Pulmonary artery endothelial cell (primary cell): Measurements from ENCODE around the gene CAST. TPM values are rescaled to one million over a fixed set of nuclear protein-coding genes. Genes with fewer than 3 reads are reported as not detected.
A peak's percentile ranks its signal among the peaks of the same experiment; 100 is the strongest.
"Not testable (repeated sequence)": the region's sequence is repeated elsewhere in the genome, so short reads cannot be mapped to it uniquely, and the experiment has no call there.

Source experiments
- DNase-seq: peaks from one replicate; pipeline ENCODE4 v3.0.0-alpha.2; 2011; ENCODE audit warnings: low read depth, low spot score
- total RNA-seq: library from RNA; depleted of rRNA; stranded (reverse); fragments of >200 nt; gene quantifications from 2 replicates; pipeline ENCODE4 v1.2.3, GENCODE V29; 2014

Gene CAST
- total RNA-seq, 1 donor from 2014 or later, result 112 TPM

DNA sequence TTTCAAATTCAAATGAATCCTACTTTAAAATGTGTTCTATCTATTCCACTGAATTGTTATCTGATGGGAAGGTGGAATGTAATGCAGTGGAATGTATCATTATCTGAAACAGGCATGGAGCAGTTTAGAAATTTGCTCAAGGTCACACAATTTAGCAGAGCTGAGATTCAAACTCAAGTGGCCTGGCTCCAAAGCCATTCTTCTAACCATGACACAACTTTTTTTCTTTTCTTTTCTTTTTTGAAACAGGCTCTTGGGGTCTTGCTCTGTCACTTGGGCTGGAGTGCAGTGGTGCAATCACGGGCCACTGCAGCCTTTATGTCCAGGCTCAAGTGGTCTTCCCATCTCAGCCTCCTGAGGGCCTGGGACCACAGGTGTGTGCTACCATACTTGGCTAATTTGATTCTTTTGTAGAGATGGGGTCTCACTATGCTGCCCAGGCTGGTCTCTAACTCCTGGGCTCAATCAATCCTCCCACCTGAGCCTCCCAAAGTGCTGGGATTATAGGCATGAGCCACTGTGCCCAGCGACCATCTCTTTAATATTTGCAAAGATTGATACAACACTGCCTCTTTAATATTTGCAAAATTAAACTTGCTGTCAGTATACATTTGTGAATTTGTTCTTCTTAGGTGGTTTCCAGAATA, 50.0 kb downstream of the CAST start:
- no peak for DNase-seq

GRCh38 chr5:96714450-96714849, 52.3 kb downstream of the CAST start:
- no peak for DNase-seq

GRCh38 chr5:96714951-96715451, 52.8 kb downstream of the CAST start:
- DNase-seq, result no peak

DNA sequence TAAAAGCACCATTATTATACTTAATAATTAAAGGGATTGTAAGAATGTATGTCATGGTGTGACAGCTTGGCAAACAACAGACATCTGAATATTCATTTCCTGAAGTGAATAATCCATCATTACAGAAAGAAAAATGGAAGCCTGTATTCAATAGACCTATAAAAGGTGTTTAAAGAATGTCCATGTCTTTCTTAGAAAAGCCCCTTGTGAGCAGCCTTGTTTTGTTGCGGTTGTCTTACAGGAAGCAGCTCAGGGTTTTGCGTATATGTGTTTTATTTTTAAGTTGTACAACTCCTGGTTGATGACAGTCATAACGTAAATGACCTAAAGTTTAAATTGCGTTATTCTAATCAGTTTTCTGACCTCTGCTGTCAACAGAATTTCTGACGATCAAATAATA, 53.8 kb downstream of the CAST start:
- DNase-seq, result no peak

DNA sequence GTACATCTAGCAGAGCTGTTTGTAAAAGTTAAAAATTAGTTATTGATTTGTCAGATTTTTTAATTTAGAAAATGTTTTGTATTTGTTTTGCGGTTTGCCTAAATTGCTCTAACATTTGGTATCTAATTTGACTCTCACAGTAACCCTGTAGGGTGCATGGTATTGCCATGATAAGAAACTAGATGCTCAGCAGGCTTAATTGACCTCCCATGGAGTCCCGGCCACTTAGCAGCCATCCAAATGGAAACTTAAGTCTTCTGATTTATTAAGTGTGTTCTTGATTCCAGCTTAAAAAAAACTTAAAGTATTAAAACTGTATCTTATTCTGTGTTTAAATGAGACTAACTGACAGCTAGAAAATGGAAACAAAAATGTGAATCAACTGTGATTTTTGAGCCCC, 54.5 kb downstream of the CAST start:
- no peak for DNase-seq

- DNase-seq, result no peak
These were observed 55.7 kb downstream of the CAST start for GRCh38 chr5:96717874-96718273.

GRCh38 chr5:96718635-96719077, 56.5 kb downstream of the CAST start:
- DNase-seq, result no peak

GRCh38 chr5:96720408-96720807, 58.2 kb downstream of the CAST start:
- no peak for DNase-seq

DNA sequence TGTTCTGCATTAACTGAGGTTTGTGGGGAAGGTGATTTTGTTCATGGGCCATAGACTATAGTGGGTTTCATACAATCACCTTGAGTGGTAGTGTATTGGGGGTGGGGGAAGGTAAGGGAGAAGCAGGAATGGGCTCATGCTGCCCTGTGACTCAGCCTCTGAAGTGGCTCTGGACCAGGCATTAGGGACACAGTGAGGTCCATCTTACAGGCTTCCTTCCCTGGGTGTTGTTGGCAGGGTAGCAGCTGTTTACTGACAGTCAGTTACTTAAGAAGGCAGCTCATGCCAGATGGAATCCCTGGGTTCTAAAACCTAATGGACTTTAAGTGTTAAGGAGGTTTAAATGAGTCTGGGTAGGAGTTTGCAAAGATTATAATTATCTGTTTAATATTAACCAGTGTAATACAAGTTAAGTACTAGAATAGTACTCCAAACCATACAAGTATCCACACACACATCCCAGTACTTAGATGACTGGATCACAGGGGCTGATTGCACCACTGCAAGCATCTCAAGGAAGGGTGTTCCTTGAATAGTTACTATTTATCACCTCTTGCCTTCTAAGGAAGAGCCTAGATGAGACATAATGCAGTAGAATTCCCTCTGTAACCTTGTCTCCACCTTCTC, 59.3 kb downstream of the CAST start:
- DNase-seq, result no peak

DNA sequence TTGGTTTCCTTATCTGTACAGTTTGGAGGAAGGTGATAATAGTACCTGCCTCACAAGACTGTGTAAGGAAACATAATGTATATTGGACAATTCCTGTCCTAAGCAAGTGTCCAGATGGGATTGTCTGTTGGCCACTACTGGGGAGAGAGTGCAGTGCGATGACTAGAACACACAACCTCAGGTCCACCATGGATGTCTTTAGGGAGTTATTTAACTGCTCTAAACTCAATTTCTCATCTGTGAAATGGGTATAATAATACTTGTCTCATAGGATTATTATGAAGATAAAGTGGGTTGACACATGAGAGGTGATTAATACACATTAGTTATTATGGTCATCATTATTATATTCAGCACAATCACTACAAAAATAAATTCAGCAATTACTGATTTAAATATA, 63.1 kb downstream of the CAST start:
- DNase-seq, result no peak

DNA sequence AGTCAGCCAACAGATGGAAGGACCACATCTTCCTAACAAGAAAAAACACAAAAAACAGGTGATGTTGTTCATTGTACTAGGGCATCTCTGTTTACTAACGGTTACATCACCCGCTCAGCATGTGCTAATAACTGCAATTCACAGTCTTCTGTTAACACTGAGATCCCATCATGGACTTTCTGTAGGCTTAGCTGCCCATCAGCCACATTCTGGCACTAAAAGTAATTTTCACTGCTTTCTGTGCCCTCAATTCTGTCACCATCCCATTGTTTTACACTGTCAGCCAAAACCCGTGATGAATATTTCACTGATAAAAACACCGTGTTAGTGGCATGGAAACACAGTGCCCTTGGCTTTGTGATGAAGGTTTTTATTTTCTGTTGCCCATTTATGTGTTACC, 64.6 kb downstream of the CAST start:
- no peak for DNase-seq

DNA sequence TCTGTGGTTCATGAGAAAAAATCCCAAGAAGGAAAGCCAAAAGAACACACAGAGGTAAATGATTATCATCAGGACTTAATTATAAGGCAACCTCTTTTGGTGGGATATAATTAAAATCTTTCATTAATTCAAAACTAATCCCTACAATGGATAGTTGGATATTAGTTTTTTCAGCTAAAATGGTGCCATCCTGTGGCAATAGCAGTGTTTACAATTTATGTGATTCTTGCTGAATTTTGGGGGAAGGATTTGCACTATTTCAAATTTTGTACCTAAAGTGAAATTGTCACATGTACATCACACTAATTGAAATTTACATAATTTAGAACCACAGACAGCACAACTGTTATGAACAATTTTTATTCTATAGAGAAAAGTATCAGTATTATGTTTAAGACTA, 67.0 kb downstream of the CAST start:
- no peak for DNase-seq

- DNase-seq, result no peak
These were observed 68.4 kb downstream of the CAST start for GRCh38 chr5:96730586-96730985.

DNA sequence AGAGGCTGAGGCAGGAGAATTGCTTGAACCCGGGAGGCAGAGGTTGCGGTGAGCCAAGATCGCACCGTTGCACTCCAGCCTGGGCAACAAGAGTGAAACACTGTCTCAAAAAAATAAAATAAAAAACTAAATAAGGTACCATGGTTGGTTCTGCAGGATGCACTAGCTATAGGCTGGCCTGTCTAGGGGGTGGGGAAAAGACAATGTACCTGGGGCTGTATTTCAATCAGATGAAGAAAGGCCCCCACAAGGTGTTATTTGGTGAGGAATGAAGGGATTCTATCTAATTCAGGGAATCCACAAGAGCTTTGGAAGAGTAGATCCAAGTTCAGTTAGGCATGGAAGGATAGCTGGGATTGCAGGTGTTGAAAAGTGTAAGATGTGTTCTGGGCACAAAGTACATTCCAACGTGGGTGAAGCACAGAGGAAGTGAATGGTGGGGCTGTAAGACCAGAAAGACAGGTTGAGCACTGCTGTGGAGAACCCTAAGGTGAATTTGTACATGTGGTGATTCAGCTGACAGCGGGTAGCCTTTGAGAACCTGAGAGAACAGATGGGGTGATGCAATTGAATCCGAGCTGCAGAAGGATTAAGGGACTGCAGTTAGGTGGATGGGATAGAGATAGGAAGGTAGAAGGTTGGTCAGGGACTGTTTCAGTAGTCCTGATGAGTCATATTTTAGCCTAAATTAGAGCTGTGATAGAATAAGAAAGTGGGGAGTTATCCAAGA, 71.8 kb downstream of the CAST start:
- DNase-seq, result no peak

DNA sequence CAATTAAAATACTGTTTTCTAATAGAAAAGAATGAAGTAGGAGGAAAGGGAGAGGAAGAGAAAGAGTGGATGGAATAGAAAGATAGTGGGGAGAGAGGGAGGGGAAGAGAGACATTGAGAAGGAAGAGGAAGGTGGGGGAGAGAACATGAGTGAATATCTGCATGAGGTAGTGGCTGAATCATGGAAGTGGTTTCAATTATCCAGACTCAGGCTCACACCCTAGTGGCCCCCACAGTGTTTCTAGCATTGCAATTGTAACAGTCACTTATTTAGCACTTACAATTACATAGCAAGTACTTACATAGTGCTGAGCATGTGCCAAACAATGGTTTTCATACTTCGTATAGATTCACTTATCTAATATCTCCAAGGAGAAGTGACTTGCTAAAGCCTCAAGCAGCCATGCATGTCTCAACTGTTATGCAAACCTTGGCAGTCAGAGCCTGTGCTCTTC, 72.7 kb downstream of the CAST start:
- no peak for DNase-seq

DNA sequence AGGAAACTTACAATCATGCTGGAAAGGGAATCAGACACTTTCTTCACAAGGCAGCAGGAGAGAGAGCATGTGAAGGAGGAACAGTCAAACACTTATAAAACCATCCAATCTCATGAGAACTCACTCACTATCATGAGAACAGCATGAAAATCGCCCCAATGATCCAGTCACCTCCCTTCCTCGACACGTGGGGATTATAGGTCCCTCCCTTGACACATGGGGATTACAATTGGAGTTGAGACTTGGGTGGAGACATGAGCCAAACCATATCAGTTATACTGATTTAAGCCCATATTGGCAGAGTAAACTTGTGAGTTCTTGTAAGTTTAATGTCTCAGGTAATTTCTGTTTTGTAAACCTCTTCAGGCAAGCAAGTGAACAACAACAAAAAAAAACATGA, 74.8 kb downstream of the CAST start:
- no peak for DNase-seq

- no peak for DNase-seq
These were observed 78.9 kb downstream of the CAST start for GRCh38 chr5:96741106-96741505.

DNA sequence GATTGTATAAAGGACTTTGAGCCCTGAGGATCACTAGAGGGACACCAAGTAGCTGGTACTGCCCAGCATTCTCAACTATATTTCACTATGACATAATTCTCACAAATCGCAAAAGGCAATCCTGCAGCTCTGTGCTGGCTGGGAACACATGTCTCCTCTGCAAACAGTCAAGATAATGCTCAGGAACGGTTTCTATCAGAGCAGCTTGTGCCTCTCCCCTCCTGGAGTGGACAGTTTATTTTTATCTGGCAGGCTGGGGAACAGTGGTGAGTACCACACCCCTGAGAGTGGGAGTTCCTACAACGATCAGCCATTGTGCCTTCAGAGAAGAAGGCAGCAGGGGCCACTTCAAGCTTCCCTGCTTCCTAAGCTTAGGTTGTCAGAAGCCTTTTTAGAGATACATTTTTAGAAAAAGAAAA, 79.7 kb downstream of the CAST start:
- no peak for DNase-seq

DNA sequence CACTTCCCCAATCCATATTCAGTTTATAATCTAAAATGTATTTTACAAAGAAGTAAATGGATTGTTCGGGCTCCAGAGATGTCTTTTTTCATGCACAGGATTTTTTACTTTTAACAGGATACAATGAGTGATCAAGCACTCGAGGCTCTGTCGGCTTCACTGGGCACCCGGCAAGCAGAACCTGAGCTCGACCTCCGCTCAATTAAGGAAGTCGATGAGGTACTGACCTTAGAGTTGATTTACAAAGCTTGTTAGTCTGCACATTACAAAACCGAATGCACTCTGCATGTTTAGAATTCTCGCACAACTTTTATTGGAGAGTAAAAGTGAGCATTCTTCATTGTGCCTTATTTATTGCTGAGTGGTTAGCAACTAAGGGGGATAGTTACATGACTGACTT, 80.4 kb downstream of the CAST start:
- DNase-seq, result no peak

DNA sequence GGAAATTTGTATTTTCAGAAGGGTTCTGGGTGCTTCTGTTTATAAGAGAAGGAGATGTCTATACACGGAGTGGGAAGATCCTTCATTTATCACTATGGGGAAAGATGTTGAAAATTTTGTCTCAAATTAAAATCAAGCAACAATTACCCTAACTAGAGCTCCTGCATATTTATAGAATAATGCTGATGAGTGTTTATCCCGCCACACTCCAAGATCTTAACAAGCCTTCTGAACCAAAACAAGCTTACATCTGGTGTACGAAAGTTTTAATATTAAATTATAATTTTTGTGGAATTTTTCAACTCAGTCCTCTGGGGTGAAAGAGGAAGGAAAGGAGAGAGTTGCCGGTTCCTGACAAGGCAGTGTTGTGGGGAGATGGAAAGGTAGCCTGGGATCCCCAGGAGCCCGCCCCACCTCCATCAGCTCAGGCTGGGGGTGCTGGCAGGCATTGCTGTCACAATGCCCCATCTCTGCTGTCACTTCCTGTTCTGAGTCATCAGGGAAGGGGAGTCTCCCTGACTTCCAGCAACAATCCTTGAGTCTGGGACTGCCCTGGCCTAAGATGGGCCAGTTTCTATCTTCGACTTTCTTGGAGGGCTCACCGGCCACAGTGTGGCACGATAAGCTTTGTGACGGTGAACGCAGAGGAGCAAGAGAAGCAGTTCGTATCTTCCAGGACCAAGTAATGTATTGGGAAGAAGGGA, 81.0 kb downstream of the CAST start:
- DNase-seq, result peak; percentile 22

DNA sequence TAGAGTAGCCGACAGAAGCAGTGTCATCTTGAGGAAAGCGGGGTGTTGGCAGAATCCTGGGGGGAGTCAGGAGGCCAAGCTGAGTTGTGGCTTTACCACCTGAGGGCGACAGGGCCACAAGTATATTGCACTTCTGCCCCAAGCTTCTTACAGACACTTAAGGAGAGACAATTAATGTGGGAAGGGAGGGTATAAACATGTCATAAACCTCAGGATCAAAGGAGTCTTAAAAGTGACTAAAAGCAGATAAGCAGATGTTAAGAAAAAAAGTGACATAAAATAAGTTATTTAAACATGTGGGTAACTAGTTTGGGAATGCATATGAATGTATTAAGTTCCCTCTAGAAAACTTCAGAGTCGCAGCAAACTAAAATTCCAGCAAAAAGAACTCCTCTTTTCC, 81.6 kb downstream of the CAST start:
- DNase-seq, result no peak

GRCh38 chr5:96744218-96744617, 82.0 kb downstream of the CAST start:
- not testable (repeated sequence) for DNase-seq
